Skin of body (tissue), 2 donors: ENCODE results near the gene TBL2. TPM values are rescaled to one million over a fixed set of nuclear protein-coding genes. Genes with fewer than 3 reads are reported as not detected.
"Not testable (repeated sequence)": the region's sequence is repeated elsewhere in the genome, so short reads cannot be mapped to it uniquely, and the experiment has no call there.

ENCODE experiments used
- DNase-seq: peaks from one replicate; lab custom pipeline; 2025; lab: John Stamatoyannopoulos, UW
- total RNA-seq: library from RNA; depleted of rRNA; stranded (reverse); fragments of >200 nt; gene quantifications from one replicate; pipeline ENCODE4 v1.2.3, GENCODE V29; 2014

TBL2 gene, protein sequence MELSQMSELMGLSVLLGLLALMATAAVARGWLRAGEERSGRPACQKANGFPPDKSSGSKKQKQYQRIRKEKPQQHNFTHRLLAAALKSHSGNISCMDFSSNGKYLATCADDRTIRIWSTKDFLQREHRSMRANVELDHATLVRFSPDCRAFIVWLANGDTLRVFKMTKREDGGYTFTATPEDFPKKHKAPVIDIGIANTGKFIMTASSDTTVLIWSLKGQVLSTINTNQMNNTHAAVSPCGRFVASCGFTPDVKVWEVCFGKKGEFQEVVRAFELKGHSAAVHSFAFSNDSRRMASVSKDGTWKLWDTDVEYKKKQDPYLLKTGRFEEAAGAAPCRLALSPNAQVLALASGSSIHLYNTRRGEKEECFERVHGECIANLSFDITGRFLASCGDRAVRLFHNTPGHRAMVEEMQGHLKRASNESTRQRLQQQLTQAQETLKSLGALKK
- 33.2 TPM for total RNA-seq

DNA sequence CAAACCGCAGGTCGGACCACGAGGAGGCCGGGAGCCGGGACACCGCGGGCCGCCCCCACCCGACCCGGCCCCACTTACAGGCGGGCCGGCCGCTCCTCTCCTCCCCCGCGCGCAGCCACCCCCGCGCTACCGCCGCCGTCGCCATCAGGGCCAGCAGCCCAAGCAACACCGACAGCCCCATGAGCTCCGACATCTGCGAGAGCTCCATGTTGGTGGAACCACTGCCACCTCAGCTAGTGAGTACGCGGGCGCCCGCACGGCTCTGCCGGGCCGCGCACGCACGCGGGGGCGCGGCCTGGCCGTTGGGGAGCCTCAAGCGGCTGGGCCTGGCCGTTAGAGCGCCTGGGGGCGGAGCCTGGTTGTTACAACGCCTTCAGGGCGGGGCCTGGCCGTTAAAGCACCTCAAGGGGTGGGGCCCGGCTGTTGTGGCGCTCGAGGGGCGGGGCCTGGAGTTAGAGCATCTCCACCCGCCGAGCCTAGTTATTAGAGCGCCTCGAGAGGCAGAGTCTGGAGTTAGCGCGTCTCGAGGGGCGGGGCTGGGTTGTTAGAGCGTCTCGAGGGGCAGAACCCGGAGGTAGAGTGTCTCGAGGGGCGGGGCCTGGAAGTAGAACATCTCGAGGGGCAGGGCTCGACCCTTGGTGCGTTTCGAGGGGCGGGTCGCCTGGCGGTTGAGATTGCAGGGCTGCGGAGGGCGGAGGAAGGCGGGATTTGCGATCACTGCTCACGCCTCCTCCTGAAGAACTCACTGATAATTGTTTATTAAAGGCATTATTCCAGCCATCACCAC is at the start of gene TBL2:
TBL2 (minus strand) TSS at position 238 of the 787 bp plus-strand sequence; CDS start at position 208, 30 bp downstream.
- peak; percentile 99 for DNase-seq

DNA sequence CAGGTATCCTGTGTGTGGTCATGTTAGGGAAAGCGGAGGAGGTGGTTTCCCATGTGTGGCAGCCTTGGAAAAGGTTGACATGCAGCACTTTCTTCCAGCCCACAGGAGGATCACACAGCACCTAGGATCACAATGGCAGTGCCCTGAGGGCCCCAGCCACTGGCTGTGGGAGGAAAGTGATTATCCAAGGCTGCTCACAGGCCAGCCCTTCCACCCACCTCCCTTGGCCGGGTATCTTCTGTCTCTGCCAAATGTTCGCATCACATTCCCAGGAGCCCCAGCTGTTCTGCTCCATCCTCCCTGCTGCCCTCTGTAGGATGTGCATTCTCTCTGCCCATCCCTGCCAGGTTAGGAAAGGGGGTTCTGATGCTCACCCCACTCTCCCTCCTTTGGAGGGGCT is 48.4 kb upstream of the TBL2 start:
- no peak for DNase-seq

DNA sequence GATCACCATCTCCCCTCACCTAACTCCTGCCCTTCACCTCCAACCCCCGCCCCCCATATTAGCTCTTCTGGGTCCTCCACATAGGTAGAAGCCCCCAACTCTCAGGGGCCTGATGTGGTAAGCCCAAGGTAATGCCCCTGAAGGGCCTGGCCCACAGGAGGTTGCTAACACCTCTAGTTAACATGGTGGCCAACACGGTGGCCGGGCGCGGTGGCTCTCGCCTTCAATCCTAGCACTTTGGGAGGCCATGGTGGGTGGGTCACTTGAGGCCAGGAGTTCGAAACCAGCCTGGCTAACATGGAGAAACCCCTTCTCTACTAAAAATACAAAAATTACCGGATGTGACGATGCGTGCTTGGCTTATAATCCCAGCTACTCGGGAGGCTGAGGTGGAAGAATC is 46.9 kb upstream of the TBL2 start:
- DNase-seq = no peak

DNA sequence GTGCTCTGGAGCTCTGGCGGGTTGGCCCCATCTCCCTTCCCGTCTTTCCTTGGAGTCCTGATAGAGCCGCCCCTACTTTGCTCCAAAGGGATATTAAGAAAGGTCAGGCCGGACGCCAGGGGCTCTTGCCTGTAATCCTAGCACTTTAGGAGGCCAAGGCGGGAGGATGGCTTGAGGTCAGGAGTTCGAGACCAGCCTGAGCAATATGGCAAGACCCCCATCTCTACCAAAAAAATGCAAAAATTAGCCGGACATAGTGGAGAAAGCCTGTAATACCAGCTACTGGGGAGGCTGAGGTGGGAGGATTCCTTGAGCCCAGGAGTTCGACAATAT is 46.3 kb upstream of the TBL2 start:
- no peak for DNase-seq

DNA sequence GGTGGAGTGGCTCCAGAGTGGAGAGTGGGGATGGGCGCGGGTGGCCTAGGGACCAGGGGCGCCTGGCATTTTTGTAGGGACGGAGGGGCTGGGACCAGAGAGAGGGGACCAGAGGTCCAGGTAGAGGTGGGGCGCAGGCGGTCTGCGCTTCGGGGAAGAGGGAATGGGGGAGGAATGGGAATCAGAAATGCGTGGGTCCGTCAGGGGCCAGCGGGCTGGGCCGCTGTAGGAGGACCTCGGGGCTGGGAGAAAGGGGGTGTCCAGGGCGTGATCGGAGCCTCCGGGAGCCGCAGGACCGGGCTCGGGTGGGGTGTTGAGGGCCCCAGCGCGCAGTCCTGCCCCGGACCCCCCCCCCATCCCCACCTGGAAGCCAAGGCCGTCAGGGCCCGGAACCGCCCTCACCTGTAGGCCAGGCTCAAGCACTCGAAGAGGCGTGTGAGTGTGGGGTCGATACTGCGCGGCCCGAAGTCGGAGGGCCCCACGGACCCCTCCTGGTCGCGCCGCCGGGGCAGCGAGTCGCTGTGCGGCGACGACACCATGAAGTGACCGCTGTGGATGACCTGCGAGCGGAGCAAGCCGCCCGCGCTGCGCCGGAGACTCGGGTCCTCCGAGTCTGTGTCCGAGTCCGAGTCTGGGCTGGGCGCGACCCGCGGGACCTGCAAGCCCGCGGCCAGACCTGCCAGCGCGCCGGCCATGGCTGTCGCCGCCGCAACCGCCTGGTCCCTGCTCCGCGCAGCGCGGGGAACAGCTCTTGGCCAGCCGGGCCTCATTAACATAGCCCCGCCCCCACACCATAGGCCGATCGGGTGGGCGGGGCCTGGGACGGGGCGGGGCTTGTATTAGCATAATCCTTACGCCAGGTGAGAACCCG is 45.7 kb upstream of the TBL2 start, which contains the start of gene MLXIPL:
MLXIPL (minus strand) TSS at position 725 of the 871 bp plus-strand sequence; CDS start at position 695, 30 bp downstream.
- no peak for DNase-seq

DNA sequence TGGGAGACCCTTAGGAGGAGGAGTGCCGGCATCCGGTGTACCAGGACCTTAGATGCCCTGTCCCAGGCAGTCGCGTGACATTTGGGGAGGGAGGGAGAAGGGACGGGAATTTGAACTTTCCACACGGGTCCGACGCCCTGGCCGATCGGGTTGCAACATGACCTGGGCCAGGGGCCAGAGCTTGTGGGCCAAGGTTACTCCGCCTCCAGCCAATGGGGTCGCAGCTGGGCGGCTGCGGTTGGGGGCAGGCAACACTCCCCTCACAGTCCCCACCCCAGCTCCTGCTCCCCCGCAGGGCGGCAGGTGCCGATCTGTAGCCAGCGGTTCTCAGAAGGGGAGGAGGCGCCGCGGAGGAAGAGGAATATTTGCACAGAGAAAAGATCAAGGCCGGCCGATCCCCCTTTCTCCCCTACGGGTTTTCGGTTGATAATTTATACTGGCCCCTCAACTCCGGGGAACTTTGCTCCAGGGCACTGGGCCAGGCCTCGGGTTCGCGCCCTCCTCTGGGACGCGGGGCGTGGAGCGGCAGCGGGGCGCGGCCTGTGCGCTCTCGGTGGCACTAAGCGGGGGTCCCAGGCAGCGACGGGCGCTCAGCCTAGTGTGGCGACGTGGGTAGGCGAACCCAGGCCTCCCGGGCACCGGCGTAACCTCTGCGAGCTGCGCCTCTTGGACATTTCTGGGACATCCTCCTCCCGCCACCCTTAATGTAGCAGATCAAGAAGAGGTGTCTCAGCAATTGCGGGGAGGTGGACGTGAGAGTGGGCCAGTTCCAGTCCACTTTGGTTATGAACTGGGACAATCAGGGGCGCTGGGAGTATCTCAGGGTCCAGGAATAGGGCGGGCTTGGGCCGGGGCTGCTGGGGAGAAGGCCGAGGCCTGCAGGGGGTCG is 44.8 kb upstream of the TBL2 start:
- DNase-seq = no peak

DNA sequence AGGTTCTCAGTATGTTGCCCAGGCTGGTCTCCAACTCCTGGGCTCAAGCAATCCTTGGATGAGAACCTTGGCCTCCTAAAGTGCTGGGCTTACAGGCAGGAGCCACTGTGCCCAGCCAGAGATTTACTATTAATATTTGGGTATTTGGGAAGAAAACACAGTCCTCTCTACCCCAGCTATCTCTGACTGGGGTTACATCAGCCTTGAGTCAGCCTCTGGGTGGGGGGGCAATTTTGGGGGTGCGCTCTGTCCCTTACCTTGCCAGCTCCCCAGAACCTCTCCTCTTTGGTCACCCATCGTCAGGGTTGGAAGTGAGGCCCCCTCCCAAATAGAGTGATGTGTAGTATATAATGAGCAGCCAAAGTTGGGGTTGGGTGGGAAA is 44.1 kb upstream of the TBL2 start:
- no peak for DNase-seq

DNA sequence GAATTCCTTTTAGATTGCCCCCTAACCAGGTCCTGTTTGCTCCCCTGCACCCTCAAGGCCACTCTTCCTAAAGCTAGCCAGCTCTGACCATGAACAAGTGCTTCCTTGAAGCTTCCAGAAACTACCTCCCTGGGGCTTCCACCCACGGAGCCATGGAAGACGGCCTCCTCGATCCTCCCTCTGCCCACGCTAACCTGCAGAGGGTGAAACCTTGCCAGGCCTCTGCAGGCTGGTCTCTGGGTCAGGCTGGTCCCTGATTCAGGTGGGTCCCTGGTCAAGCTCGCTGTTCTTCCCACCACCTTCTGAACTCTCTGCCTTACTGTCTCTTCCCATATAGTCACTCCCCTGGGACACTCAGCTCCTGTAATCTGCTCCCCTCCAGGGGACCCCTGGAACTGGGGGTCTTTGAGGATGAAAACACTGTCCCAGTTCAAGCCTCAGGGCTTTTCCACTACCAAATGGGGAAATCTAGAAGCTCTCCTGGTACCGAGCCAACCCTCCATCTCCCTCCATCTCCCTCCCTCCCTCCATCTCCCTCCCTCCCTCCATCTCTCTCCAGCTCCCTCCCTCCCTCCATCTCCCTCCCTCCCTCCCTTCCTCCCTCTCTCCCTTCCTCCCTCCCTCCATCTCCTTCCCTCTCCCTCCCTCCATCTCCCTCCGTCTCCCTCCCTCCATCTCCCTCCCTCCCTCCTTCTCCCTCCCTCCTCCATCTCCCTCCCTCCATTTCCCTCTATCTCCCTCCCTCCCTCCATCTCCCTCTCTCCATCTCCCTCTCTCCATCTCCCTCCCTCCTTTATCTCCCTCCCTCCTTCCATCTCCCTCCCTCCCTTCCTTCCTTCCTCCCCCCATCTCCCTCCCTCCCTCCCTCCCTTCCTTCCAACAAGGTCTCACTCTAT is 43.0 kb upstream of the TBL2 start:
- DNase-seq = no peak

DNA sequence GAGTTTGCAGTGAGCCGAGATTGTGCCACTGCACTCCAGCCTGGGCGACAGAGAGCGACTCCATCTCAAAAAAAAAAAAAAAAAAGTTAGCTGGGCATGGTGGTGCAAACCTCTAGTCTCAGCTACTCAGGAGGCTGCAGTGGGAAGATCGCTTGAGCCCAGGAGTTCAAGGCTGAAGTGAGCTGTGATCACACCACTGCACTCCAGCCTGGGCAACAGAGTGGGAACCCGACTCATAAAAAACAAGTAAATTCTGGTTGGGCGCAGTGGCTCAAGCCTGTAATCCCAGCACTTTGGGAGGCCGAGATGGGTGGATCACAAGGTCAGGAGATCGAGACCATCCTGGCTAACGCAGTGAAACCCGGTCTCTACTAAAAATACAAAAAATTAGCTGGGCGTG is 41.0 kb upstream of the TBL2 start:
- not testable (repeated sequence) for DNase-seq

DNA sequence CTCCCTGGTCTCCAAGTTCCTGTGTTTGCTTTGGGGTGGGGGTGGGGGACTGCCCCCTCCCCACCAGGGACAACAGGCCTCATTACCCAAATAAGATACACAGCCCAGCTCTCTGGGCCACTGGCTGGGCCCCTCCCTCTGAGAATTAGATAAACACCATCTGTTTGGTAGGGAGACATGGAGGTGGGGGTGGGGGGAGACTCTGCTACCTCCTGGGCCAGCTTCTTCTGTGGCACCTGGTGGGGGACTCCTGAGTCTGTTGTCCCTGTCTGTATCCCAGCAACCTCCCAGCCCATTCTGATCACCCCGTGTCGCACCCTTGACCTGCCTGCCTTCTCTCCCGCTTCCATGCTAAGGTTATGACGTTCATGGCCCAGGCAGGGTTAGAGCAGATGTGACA is 40.2 kb upstream of the TBL2 start:
- no peak for DNase-seq

DNA sequence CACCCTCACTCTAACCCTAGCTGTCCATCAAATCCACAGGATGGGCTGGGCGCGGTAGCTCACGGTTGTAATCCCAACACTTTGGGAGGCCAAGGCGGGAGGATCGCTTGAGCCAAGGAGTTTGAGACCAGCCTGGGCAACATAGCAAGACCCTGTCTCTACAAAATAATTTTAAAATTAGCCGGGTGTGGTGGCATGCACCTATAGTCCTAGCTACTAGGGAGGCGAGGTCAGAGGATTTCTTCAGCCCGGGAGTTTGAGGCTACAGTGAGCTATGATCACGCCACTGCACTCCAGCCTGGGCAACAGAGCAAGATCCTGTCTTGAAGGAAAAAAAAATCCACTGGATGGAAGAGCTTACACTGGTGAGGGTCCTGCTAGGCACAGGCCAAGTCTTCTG is 39.1 kb upstream of the TBL2 start:
- not testable (repeated sequence) for DNase-seq

DNA sequence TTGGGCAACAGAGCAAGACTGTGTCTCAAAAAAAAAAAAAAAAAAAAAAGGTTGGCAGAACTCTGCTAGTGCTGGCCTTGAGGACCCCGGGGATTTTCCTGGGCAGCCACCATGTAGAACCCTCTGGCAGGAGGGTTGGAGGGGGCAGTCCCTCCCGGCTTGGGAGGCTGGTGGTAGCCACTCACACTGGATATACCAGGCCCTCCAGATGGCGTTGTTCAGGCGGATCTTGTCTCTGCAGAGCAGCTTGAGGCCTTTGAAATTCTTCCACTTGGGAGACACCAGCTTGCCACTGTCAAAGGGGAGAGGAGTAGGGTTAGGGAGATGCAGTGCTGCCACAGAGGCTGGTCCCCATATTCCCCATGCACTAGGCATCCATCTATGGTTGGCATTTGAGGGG is 37.5 kb upstream of the TBL2 start:
- no peak for DNase-seq

DNA sequence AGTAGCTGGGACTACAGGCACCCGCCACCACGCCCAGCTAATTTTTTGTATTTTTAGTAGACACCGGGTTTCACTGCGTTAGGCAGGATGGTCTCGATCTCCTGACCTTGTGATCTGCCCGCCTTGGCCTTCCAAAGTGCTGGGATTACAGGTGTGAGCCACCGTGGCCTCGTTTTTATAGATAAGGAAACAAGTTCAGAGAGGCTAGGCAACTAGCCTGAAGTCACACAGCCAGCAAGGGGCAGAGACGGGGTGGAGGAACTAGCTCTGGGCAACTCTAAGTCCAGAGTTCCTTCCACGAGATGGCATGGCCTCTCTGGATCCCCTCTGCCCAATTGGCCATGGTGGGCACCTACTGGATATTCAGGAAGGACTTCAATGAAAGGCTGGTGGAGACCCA is 36.6 kb upstream of the TBL2 start:
- not testable (repeated sequence) for DNase-seq

DNA sequence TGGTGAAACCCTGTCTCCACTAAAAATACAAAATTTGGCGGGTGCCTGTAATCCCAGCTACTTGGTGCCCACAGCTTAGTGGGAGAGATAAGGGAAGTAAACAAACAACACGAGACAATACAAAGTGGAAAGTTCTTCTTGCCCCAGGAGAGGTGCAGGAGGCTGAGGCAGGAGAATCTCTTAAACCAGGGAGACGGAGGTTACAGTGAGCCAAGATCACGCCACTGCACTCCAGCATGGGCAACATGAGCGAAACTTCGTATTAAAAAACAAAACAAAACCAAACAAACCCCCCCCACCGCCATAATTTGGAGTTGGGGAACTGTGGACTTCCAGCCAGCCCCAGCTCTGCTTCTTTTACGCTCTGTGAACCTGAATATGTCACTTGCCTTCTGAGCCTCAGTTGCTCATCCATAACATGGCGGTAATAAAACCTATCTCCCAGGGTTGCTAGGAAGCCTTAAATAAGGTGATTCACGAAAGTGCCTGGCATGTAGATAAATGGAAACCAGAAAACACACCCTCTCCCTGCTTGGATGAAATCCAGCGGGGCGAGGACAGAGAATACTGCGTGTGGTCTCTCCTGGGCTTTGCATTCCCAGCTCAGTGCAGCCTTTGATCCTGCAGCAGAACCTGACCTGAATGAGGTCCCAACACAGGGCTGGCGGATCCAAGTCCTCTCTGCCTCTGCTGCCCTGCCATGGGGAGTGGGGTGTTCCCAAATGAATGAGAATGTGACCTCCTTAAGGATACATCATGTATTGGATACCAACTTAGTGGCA is 35.8 kb upstream of the TBL2 start:
- no peak for DNase-seq

DNA sequence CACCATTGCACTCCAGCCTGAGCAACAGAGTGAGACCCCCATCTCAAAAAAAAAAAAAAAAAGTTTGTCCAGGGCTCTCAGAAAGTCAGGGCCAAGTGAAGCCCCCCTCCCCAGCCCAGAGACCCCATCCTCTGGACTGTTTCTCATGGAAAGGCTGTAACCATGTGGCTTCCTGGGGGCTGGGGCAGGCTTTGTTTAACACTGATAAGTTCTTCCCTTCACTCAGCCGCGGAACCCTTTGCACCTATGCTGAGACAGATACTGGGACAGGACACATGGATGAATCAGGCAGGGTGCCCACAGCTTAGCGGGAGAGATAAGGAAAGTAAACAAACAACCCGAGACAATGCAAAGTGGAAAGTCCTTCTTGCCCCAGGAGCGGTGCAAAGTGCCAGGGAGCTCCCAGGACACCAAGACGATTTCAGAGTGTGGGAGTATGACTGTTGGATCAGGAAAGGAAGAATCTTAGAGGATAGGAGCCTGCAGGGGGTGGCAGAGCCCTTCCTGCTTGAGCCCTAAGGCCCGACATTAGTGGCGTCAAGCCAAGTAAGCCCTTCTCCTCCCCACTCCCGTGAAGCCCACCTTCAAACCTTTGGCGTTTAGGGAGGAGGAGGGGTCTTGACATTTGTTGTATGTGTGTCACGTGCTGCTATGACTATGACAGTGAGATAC is 34.4 kb upstream of the TBL2 start:
- DNase-seq = no peak

DNA sequence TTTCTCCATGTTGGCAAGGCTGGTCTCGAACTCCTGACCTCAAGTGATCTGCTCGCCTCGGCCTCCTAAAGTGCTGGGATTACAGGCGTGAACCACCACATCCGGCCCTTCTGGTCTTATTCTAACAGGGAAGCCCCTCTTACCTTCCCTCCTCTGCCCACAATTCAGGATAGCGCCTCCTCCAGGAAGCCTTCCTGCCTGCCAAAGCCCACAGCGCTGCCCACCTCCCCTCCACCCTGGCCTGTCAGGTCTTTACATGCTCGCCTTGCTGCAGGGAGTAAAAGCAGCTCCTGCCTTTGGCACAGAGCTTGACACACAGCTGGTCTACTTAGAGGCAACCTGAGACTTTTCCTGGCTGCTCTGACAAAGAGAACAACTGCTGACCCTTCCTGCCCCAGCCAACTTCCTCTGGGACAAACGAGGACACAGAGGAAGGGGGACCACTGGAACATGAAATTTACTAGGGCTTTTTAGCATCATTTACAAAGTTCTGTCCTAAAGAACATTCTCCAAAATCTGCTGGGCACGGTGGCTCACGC is 32.7 kb upstream of the TBL2 start:
- no peak for DNase-seq

DNA sequence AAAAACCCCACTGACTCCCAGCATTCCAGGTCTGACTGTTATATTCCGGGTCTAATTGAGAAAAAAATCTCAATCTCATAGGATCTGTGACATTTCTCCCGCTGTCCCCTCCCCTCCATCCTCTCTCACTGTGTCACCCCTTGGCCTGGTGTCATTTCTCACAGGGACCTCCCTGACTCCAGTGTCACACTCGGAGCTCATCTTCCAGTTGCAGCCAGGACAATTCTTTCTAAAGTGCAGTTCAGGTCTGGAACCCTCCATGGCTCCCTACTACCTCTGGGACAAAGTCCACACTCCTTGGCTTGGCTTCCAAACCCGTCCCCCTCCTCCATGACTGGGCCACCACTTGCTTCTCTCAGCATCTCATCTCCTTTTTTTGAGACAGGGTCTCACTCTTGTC is 31.7 kb upstream of the TBL2 start:
- DNase-seq = no peak

DNA sequence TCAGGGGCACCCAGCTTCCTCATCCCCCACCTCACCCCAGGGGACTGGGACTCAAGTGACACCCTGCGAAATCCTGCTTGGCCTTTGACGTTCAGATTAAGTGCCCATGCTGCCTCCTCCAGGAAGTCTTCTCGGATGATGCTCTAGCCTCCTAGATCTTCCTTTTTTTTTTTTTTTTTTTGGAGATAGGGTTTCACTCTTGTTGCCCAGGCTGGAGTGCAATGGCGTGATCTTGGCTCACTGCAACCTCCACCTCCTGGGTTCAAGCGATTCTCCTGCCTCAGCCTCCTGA is 29.3 kb upstream of the TBL2 start:
- DNase-seq = not testable (repeated sequence)
